Fibroblast of pulmonary artery (primary cell): ENCODE results near the gene PMVK.

Experiments
- DNase-seq: peaks from one replicate; pipeline ENCODE4 v3.0.0-alpha.2; 2010; ENCODE audit warnings: low read depth
- H3K4me3 ChIP-seq: replicated peaks from 2 replicates; pipeline ENCODE4 v1.5.1; 2011; ENCODE audit warnings: low read depth, mild to moderate bottlenecking, control low read depth, low read length, moderate library complexity
- TF ChIP-seq, protein P1 (sequence below): IDR thresholded peaks from 2 replicates; pipeline ENCODE4 v1.5.1; 2011; ENCODE audit warnings: mild to moderate bottlenecking, control low read depth, low read length, inconsistent platforms; ENCODE audit errors: missing control alignments

The PMVK gene

DNA sequence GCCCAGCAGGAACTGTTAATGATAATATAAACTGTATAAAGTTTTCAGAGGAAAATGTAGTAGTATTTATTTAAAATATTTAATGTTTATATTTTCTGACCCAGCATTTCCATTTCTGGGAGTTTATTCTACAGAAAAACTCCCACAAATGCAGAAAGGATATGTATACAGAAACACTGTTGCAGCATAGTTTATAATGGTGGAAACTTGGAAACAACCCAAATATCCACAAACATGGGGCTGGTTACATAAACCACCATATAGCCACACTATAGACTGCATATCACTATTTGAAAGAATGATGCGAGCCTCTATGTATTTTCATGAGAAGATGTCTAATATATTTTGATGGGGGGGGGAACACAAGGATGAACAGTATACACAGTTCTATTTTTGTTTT is 34.9 kb downstream of the PMVK start:
- no peak overlapping the region for H3K4me3 ChIP-seq
- TF ChIP-seq, protein P1, sequence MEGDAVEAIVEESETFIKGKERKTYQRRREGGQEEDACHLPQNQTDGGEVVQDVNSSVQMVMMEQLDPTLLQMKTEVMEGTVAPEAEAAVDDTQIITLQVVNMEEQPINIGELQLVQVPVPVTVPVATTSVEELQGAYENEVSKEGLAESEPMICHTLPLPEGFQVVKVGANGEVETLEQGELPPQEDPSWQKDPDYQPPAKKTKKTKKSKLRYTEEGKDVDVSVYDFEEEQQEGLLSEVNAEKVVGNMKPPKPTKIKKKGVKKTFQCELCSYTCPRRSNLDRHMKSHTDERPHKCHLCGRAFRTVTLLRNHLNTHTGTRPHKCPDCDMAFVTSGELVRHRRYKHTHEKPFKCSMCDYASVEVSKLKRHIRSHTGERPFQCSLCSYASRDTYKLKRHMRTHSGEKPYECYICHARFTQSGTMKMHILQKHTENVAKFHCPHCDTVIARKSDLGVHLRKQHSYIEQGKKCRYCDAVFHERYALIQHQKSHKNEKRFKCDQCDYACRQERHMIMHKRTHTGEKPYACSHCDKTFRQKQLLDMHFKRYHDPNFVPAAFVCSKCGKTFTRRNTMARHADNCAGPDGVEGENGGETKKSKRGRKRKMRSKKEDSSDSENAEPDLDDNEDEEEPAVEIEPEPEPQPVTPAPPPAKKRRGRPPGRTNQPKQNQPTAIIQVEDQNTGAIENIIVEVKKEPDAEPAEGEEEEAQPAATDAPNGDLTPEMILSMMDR, result no peak
- DNase-seq, result no peak

DNA sequence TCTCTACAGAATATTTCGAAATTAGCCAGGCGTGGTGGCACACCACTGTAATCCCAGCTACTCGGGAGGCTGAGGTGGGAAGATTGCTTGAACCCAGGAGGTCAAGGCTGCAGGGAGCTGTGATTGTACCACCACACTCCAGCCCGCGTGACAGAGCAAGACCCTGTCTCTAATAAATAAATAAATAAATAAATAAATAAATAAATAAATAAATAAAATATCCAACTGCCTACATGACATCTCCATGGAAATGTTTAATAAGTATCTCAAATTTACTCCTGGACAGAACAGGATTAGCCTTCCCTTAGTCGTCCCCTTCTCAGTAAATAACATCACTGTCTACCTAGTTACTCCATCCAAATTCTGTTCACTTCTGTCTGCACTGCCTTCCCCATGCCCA is 37.5 kb downstream of the PMVK start:
- no peak overlapping the region for H3K4me3 ChIP-seq
- TF ChIP-seq, protein P1, result no peak
- DNase-seq, result no peak

DNA sequence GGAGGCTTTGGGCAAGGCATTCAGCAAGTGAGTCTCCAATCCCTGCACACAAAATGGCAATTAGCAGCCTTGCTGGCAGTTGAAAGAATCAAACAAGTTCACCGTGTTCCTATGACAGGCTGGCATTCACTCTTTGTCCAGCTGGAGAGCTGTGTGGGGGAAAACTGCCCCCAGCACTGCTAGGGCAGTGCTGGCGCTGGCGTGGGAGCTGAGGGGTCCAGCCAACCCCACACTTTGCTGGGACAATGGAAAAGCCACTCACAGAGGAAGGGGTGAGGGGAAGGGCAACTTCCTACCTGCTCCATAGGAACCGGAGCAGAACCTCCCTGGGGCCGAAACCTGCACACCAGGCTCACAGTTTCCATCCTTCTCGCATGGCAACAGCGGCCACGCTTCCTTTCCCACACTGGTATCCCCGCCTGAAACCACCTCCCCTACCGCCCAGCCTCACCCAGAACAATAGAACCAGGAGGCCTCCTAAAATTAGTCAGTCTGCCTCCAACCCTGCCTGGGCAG is 39.7 kb downstream of the PMVK start:
- no peak overlapping the region for H3K4me3 ChIP-seq
- no peak for DNase-seq
- TF ChIP-seq, protein P1, result no peak

DNA sequence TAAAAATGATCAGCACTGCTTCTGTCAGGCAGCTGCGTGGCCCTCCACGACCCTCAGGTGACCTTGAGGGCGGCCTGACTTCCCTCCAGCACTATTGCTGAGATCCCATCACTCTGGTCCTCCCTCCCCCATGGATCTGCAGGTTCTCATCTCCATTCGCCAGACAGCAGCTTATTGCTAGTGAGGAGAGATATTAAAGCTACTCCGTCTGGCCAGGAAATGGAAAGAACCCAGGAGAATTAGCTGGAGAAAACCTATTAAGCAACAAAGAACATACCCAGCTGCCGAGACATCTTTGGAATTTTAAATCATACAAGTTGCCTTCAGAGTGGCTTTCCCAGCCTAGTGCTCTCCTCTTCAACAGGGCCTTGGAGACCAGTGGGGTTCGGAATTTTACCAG is 40.7 kb downstream of the PMVK start:
- no peak for DNase-seq
- H3K4me3 ChIP-seq, result no peak overlapping the region
- TF ChIP-seq, protein P1, result no peak

DNA sequence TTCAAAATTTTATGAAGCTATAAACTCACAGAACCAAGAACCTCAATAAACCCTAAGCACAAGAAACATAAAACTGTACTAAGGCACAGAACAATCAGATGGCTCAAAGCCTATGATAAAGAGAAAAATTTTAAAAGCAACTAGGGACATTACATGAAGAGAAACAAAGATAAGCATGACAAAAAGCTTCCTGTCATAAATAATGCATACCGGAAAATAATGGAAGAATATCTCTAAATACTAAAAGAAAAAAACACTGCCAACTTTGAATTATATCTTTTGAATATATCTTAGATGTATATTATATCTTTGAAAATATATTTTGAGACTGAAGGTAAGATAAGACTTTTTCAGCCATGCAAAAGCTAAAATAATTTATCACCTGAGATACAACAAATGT is 45.1 kb downstream of the PMVK start:
- DNase-seq, result no peak
- TF ChIP-seq, protein P1, result no peak
- no peak overlapping the region for H3K4me3 ChIP-seq

DNA sequence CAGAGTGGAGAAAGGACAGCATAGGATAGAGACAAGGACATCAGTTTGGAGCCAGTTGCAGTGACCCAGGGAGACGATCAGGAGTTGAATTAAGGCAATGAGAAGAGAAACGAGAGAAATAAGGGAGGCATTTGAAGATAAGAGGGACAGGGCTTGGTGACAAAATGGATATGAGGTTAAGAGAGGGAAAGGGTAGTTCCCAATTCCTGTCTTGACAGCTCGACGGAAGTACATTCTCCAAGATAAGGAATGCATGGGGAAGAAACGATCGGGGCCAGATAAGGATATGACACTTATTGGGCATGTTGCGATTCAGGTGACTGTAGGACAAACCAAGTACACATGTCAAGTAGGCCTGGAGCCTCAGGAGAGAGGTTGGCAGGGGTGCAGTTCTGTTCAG is 47.8 kb downstream of the PMVK start:
- TF ChIP-seq, protein P1, result no peak
- no peak overlapping the region for H3K4me3 ChIP-seq
- DNase-seq, result no peak

DNA sequence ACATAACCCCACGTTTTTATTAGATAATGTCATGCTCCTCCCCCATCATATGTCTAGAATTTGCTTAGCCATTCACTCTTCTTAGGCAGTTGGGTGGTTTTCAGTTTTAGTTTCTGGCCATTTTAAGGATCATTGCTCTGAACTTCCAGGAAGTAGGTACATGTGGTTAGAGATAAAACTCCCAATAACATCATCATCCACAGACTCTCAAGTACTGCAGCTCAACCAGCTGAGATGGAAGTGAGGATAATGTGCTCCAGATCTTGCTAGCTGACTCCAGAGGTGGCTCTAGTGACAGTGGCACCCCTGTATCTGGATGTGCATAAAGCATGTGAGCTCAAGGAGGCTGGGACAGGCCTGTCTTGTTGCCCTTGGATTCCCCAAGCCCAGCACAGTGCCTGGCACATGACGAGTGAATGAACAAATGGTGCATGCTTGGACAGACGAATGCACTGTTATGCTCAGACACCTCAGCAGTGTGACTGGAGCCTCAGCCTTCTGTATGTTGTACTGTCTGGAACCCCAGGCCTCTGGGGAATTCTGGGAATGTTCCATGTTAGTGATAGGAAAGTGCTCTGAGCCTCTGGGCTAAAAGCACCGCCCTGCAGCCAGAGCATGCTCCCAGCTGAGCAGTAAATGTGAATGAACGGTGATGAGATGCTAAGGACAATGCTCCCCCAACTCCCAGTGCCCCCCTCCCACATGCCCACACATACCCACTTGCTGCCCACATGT is 50.1 kb downstream of the PMVK start:
- no peak overlapping the region for H3K4me3 ChIP-seq
- TF ChIP-seq, protein P1, result no peak
- no peak for DNase-seq
